ENCODE results near the gene TM7SF2.

Gene TM7SF2

DNA sequence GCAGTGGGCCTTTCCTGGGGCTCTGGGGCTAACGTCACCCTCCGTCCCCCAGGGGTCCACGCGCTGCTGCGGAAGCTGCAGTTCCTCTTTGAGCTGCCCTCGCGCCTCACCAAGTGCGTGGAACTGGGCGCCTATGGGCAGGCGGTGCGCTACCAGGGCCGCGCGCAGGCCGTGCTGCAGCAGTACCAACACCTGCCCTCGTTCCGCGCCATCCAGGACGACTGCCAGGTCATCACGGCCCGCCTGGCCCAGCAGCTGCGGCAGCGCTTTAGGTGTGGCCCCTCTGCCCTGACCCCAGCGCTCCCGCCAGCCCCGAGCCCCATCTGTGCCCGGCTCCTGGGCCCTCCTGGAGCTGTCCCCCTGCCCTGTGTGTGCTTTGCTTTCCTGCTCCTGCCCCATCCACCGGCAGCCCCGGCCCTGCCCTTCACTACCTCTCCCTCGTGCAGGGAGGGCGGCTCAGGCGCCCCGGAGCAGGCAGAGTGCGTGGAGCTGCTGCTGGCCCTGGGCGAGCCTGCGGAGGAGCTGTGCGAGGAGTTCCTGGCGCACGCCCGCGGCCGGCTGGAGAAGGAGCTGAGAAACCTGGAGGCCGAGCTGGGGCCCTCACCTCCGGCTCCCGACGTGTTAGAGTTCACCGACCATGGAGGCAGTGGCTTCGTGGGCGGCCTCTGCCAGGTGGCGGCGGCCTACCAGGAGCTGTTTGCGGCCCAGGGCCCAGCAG lies 3.8 kb upstream of the TM7SF2 start:
- H3K4me3 ChIP-seq (ENCODE audit: control insufficient read depth, low read depth, low read length): no peak overlapping the region
- DNase-seq (ENCODE audit: low read depth): no peak
- TF ChIP-seq, protein P1, sequence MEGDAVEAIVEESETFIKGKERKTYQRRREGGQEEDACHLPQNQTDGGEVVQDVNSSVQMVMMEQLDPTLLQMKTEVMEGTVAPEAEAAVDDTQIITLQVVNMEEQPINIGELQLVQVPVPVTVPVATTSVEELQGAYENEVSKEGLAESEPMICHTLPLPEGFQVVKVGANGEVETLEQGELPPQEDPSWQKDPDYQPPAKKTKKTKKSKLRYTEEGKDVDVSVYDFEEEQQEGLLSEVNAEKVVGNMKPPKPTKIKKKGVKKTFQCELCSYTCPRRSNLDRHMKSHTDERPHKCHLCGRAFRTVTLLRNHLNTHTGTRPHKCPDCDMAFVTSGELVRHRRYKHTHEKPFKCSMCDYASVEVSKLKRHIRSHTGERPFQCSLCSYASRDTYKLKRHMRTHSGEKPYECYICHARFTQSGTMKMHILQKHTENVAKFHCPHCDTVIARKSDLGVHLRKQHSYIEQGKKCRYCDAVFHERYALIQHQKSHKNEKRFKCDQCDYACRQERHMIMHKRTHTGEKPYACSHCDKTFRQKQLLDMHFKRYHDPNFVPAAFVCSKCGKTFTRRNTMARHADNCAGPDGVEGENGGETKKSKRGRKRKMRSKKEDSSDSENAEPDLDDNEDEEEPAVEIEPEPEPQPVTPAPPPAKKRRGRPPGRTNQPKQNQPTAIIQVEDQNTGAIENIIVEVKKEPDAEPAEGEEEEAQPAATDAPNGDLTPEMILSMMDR (conservative IDR thresholded peaks at IDR 0.05; ENCODE audit: control insufficient read depth, insufficient read depth, low read depth, low read length): no peak

DNA sequence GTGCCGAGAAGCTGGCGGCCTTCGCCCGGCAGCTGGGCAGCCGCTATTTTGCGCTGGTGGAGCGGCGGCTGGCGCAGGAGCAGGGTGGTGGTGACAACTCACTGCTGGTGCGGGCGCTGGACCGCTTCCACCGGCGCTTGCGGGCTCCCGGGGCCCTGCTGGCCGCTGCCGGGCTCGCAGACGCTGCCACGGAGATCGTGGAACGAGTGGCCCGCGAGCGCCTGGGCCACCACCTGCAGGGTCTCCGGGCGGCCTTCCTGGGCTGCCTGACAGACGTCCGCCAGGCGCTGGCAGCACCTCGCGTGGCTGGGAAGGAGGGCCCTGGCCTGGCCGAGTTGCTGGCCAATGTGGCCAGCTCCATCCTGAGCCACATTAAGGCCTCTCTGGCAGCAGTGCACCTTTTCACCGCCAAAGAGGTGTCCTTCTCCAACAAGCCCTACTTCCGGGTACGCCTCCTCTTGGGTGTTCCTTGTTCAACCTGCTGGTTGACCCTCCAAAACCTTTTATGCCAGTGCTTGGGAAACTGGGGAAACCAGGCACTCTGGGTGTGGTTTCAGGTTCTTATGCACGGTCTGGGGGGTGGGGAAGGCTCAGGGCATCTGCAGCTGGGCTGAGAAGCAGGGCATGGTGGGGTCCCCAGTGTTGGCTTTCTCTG lies 3.1 kb upstream of the TM7SF2 start:
- TF ChIP-seq, protein P1 (conservative IDR thresholded peaks at IDR 0.05; ENCODE audit: control insufficient read depth, insufficient read depth, low read depth, low read length): no peak
- H3K4me3 ChIP-seq (ENCODE audit: control insufficient read depth, low read depth, low read length): no peak overlapping the region
- DNase-seq (ENCODE audit: low read depth): no peak

DNA sequence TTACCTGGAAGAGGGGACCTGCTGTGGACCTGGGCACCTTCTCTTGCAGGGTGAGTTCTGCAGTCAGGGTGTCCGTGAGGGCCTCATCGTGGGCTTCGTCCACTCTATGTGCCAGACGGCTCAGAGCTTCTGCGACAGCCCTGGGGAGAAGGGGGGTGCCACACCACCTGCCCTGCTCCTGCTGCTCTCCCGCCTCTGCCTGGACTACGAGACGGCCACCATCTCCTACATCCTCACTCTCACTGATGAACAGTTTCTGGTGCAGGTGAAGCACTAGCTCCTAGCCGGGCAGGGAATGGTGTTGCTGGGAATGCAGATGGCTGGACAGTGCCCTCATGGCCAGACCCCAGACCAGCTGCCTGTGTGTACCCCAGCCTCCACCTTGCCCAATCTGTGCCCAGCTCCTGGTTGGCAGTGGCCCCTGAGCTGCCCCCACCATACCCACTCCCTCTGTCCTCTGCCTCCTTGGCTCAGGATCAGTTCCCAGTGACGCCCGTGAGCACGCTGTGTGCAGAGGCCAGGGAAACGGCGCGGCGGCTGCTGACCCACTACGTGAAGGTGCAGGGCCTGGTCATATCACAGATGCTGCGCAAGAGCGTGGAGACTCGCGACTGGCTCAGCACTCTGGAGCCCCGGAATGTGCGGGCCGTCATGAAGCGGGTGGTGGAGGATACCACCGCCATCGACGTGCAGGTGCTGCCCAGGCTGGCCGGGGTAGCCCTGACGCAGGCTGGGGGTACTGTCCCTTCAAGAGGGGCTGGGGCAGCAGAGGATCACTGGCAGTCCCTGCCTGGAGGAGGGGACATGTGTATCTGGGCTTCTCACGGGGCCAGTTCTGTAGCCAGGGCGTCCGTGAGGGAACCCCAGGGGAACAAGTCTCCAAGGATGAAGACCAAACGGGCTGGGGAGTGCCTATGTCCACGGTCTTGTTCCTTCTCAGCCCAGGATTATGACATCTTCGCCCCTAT lies 2.2 kb upstream of the TM7SF2 start:
- TF ChIP-seq, protein P1 (conservative IDR thresholded peaks at IDR 0.05; ENCODE audit: control insufficient read depth, insufficient read depth, low read depth, low read length): no peak
- no peak for DNase-seq (ENCODE audit: low read depth)
- H3K4me3 ChIP-seq (ENCODE audit: control insufficient read depth, low read depth, low read length): no peak overlapping the region

DNA sequence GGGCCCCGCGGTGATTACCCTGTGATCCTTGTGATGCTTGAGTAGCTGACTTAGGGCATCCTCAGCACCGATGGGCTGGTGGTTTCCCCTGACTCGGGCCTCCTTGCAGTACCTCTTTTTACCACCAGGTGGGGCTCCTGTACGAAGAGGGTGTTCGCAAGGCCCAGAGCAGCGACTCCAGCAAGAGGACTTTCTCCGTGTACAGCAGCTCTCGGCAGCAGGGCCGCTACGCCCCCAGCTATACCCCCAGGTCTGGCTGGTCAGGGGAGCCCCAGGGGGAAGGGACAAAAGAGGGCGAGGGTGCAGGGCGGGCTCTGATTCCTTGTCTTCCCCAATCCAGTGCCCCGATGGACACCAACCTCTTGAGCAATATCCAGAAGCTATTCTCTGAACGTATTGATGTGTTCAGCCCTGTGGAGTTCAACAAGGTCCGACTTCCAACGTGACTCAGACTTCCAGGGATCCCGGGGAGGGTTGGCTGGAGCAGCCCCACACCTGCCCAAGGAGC lies 1.3 kb upstream of the TM7SF2 start:
- peak; percentile 74 for DNase-seq (ENCODE audit: low read depth)
- TF ChIP-seq, protein P1 (conservative IDR thresholded peaks at IDR 0.05; ENCODE audit: control insufficient read depth, insufficient read depth, low read depth, low read length): peak; percentile 90
- no peak overlapping the region for H3K4me3 ChIP-seq (ENCODE audit: control insufficient read depth, low read depth, low read length)

DNA sequence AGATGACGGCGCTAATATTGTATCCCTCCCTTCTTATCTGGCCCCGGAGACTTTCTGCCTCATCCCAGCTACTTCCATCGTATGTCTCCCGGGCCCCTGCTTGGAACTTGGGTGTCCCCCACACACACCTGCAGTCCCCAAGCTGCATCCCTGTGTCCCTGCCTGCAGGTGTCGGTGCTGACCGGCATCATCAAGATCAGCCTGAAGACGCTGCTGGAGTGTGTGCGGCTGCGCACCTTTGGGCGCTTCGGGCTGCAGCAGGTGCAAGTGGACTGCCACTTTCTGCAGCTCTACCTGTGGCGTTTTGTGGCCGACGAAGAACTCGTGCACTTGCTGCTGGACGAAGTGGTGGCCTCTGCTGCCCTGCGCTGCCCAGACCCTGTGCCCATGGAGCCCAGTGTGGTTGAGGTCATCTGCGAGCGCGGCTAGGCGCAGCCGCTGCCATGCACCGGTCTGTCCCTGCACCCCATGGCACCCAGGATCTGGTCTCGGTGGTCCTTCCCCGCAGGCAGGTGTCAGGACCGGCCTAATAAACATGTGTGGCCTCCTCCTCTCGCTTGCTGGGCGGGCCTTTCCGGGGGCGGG lies 421 bp upstream of the TM7SF2 start:
- TF ChIP-seq, protein P1 (conservative IDR thresholded peaks at IDR 0.05; ENCODE audit: control insufficient read depth, insufficient read depth, low read depth, low read length): no peak
- DNase-seq (ENCODE audit: low read depth): no peak
- H3K4me3 ChIP-seq (ENCODE audit: control insufficient read depth, low read depth, low read length): no peak overlapping the region
